HEK293 (cell line): Measurements from ENCODE around the gene UBL4A.

Source experiments
- CTCF ChIA-PET: fragments of 350-600 bp; formaldehyde crosslinking; extraction: SDS; loops from one replicate; lab custom pipeline; 2021; ENCODE audit warnings: antibody characterized with exemption; lab: Yijun Ruan, JAX
- POLR2A ChIA-PET: fragments of 300-600 bp; formaldehyde crosslinking; extraction: SDS; loops from one replicate; lab custom pipeline; 2020; ENCODE audit warnings: antibody characterized with exemption, inconsistent platforms; lab: Yijun Ruan, JAX
- H3K27ac ChIP-seq: fragments of 200-500 bp; sonication (Bioruptor generic); 2 replicates; pipeline ENCODE4 v1.5.1; 2014; ENCODE audit warnings: low read depth, low read length, control low read depth, inconsistent platforms; ENCODE audit errors: extremely low read depth
- H3K36me3 ChIP-seq, 2 experiments: fragments of 200-500 bp in 1 of 2; sonication (Bioruptor generic) in 1 of 2; 1 replicate in 1 of 2; 2 replicates in 1 of 2; pipeline ENCODE4 v1.5.1; 2014 to 2017; ENCODE audit warnings: inconsistent platforms in 2 of 2, low read length in 2 of 2; ENCODE audit not compliant: control insufficient read depth in 2 of 2, insufficient read depth in 1 of 2
- H3K4me1 ChIP-seq: fragments of 200-500 bp; sonication (Bioruptor generic); 2 replicates; pipeline ENCODE4 v1.5.1; 2014; ENCODE audit warnings: mild to moderate bottlenecking, low read length, inconsistent platforms; ENCODE audit not compliant: control insufficient read depth, insufficient read depth
- H3K4me3 ChIP-seq: 2 replicates; pipeline ENCODE4 v1.5.1; 2011; ENCODE audit warnings: low read depth, mild to moderate bottlenecking, control low read depth, low read length, moderate library complexity
- H3K9me3 ChIP-seq: fragments of 200-500 bp; sonication (Bioruptor generic); 2 replicates; pipeline ENCODE4 v1.5.1; 2014; ENCODE audit warnings: low read depth, low read length, inconsistent platforms; ENCODE audit not compliant: control insufficient read depth, insufficient read depth
- ATF2 ChIP-seq: fragments of 450-650 bp; formaldehyde crosslinking; IDR thresholded peaks from 2 replicates; pipeline ENCODE4 v1.5.1; 2016; ENCODE audit warnings: missing biosample characterization, missing genetic modification characterization, low read depth
- HOXC10 ChIP-seq: sonication (generic); formaldehyde crosslinking; IDR thresholded peaks from 2 replicates; pipeline ENCODE4 v1.8.1; 2023; ENCODE audit warnings: mild to moderate bottlenecking, missing genetic modification reagents
- IKZF3 ChIP-seq: fragments of 450-650 bp; IDR thresholded peaks from 2 replicates; pipeline ENCODE4 v1.5.0; 2018; ENCODE audit warnings: missing biosample characterization, mild to moderate bottlenecking, missing genetic modification characterization, moderate library complexity
- KLF10 ChIP-seq: fragments of 450-650 bp; IDR thresholded peaks from 2 replicates; pipeline ENCODE4 v1.5.1; 2018; ENCODE audit warnings: missing biosample characterization, mild to moderate bottlenecking, missing genetic modification characterization
- KLF9 ChIP-seq: fragments of 450-650 bp; formaldehyde crosslinking; IDR thresholded peaks from 2 replicates; pipeline ENCODE4 v1.5.1; 2016; ENCODE audit warnings: missing biosample characterization, missing genetic modification characterization, low read depth
- ZNF155 ChIP-seq: fragments of 450-650 bp; formaldehyde crosslinking; IDR thresholded peaks from 2 replicates; pipeline ENCODE4 v1.5.1; 2016; ENCODE audit warnings: missing biosample characterization, missing genetic modification characterization
- ZNF24 ChIP-seq: fragments of 450-650 bp; formaldehyde crosslinking; IDR thresholded peaks from 2 replicates; pipeline ENCODE4 v1.5.1; 2016; ENCODE audit warnings: missing biosample characterization, missing genetic modification characterization
- ZNF324 ChIP-seq: fragments of 450-650 bp; formaldehyde crosslinking; IDR thresholded peaks from 2 replicates; pipeline ENCODE4 v1.5.1; 2016; ENCODE audit warnings: missing biosample characterization, missing genetic modification characterization
- ZNF335 ChIP-seq: fragments of 450-650 bp; formaldehyde crosslinking; conservative IDR thresholded peaks from 2 replicates; pipeline ENCODE4 v1.5.1; 2016; ENCODE audit warnings: missing biosample characterization, missing genetic modification characterization
- ZNF341 ChIP-seq: fragments of 450-650 bp; formaldehyde crosslinking; IDR thresholded peaks from 2 replicates; pipeline ENCODE4; 2016; ENCODE audit warnings: low read depth, missing biosample characterization, missing genetic modification characterization
- ZNF544 ChIP-seq: fragments of 450-650 bp; formaldehyde crosslinking; IDR thresholded peaks from 2 replicates; pipeline ENCODE4 v1.5.0; 2017; ENCODE audit warnings: missing biosample characterization, missing genetic modification characterization
- ZNF747 ChIP-seq: fragments of 450-650 bp; formaldehyde crosslinking; IDR thresholded peaks from 2 replicates; pipeline ENCODE4 v1.5.1; 2016; ENCODE audit warnings: missing biosample characterization, missing genetic modification characterization
- TF ChIP-seq, protein P1 (sequence below): fragments of 450-650 bp; formaldehyde crosslinking; conservative IDR thresholded peaks from 2 replicates; pipeline ENCODE4 v1.5.1; 2016; ENCODE audit warnings: low read depth, missing biosample characterization, missing genetic modification characterization
- TF ChIP-seq, protein P2 (sequence below): fragments of 450-650 bp; formaldehyde crosslinking; IDR thresholded peaks from 2 replicates; pipeline ENCODE4 v1.5.1; 2016; ENCODE audit warnings: missing biosample characterization, missing genetic modification characterization
- TF ChIP-seq, protein P3 (sequence below): fragments of 450-650 bp; formaldehyde crosslinking; IDR thresholded peaks from 2 replicates; pipeline ENCODE4 v1.5.1; 2016; ENCODE audit warnings: missing biosample characterization, missing genetic modification characterization

The UBL4A gene

DNA sequence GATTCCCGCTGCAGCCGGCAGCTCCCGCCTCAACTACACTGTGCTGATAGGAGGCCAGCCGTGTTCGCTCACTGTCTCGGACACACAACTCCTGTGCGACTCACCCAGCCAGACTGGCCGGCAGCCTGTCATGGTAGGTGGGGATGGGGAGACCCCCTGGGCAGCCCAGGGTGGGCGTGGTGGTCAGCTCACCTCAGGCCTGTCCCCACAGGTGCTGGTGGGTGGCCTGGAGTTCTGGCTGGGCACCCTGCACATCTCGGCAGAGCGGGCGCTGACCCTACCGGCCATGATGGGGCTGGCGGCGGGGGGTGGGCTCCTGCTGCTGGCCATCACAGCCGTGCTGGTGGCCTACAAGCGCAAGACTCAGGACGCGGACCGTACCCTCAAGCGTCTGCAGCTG lies 18.9 kb downstream of the UBL4A start (continued):
- TF ChIP-seq, protein P1, sequence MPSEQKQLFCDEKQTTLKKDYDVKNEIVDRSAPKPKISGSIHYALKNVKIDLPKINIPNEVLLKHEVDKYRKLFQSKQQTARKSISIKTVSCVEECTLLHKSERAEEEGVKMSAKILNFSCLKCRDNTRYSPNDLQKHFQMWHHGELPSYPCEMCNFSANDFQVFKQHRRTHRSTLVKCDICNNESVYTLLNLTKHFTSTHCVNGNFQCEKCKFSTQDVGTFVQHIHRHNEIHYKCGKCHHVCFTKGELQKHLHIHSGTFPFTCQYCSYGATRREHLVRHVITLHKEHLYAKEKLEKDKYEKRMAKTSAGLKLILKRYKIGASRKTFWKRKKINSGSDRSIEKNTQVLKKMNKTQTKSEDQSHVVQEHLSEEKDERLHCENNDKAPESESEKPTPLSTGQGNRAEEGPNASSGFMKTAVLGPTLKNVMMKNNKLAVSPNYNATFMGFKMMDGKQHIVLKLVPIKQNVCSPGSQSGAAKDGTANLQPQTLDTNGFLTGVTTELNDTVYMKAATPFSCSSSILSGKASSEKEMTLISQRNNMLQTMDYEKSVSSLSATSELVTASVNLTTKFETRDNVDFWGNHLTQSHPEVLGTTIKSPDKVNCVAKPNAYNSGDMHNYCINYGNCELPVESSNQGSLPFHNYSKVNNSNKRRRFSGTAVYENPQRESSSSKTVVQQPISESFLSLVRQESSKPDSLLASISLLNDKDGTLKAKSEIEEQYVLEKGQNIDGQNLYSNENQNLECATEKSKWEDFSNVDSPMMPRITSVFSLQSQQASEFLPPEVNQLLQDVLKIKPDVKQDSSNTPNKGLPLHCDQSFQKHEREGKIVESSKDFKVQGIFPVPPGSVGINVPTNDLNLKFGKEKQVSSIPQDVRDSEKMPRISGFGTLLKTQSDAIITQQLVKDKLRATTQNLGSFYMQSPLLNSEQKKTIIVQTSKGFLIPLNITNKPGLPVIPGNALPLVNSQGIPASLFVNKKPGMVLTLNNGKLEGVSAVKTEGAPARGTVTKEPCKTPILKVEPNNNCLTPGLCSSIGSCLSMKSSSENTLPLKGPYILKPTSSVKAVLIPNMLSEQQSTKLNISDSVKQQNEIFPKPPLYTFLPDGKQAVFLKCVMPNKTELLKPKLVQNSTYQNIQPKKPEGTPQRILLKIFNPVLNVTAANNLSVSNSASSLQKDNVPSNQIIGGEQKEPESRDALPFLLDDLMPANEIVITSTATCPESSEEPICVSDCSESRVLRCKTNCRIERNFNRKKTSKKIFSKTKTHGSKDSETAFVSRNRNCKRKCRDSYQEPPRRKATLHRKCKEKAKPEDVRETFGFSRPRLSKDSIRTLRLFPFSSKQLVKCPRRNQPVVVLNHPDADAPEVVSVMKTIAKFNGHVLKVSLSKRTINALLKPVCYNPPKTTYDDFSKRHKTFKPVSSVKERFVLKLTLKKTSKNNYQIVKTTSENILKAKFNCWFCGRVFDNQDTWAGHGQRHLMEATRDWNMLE (tag by site-specific recombination) = no peak
- TF ChIP-seq ATF2 (tag by site-specific recombination) = no peak

DNA sequence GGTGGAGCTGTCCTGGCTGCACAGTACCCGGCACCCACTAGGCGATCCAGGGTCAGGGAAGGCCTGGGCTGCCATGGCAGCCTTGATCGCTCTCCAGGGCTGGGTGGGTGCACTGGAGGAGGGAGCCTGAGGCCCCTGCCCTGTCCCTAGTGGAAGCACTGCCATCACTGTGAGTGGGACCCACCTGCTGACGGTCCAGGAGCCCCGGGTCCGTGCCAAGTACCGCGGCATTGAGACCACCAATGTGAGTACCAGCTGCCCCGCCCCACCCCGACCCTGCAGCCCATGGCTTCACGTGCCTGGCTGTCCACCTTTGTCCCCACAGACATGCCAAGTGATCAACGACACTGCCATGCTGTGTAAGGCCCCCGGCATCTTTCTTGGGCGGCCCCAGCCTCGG lies 19.5 kb downstream of the UBL4A start:
- peaks cover 0 to 97% of the 10 kb centered on the region in 2 experiments; a peak in 1 of 3 replicates for H3K36me3 ChIP-seq
- ChIA-PET POLR2A (interaction anchor here (0.6 kb wide), 1 partner anchor 24 kb away, joined by 3 read pairs; no protein-coding TSS in a partner anchor), CTCF (no interaction called here)
- no peaks in the 10 kb centered on the region for H3K9me3 ChIP-seq
- no peak overlapping the region for H3K27ac ChIP-seq
- no peak overlapping the region for H3K4me3 ChIP-seq
- no peaks in the 10 kb centered on the region for H3K4me1 ChIP-seq
- no peak for TF ChIP-seq IKZF3 (tag by site-specific recombination)
- TF ChIP-seq ZNF24 (tag by site-specific recombination) = no peak
- no peak for TF ChIP-seq ZNF335 (tag by site-specific recombination)
- TF ChIP-seq ZNF324 (tag by site-specific recombination) = no peak
- TF ChIP-seq ZNF747 = no peak
- TF ChIP-seq KLF9 (tag by site-specific recombination) = no peak
- TF ChIP-seq, protein P2, sequence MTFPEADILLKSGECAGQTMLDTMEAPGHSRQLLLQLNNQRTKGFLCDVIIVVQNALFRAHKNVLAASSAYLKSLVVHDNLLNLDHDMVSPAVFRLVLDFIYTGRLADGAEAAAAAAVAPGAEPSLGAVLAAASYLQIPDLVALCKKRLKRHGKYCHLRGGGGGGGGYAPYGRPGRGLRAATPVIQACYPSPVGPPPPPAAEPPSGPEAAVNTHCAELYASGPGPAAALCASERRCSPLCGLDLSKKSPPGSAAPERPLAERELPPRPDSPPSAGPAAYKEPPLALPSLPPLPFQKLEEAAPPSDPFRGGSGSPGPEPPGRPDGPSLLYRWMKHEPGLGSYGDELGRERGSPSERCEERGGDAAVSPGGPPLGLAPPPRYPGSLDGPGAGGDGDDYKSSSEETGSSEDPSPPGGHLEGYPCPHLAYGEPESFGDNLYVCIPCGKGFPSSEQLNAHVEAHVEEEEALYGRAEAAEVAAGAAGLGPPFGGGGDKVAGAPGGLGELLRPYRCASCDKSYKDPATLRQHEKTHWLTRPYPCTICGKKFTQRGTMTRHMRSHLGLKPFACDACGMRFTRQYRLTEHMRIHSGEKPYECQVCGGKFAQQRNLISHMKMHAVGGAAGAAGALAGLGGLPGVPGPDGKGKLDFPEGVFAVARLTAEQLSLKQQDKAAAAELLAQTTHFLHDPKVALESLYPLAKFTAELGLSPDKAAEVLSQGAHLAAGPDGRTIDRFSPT = no peak
- TF ChIP-seq KLF10 (tag by site-specific recombination) = no peak
- TF ChIP-seq, all 188 proteins: peak for 0

DNA sequence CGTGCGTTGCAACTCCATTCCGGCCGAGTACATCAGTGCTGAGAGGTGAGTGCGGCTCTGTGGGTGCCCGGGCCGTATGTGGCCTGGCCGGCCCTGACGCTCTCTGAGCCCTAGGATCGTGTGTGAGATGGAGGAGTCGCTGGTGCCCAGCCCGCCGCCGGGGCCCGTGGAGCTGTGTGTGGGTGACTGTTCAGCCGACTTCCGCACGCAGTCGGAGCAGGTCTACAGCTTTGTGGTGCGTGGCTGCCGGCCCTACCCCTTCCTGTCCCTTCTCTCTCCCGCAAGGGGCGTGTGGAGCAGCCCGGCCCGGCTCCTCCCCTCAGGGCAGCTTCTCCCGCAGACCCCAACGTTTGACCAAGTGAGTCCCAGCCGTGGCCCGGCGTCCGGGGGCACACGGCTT lies 20.4 kb downstream of the UBL4A start:
- Histone ChIP-seq H3K36me3 (peaks cover 0 to 97% of the 10 kb centered on the region in 2 experiments; a peak in 1 of 3 replicates), H3K27ac (no peak overlapping the region), H3K4me3 (no peak overlapping the region), H3K9me3 (no peaks in the 10 kb centered on the region), H3K4me1 (no peaks in the 10 kb centered on the region)
- TF ChIP-seq, protein P3, sequence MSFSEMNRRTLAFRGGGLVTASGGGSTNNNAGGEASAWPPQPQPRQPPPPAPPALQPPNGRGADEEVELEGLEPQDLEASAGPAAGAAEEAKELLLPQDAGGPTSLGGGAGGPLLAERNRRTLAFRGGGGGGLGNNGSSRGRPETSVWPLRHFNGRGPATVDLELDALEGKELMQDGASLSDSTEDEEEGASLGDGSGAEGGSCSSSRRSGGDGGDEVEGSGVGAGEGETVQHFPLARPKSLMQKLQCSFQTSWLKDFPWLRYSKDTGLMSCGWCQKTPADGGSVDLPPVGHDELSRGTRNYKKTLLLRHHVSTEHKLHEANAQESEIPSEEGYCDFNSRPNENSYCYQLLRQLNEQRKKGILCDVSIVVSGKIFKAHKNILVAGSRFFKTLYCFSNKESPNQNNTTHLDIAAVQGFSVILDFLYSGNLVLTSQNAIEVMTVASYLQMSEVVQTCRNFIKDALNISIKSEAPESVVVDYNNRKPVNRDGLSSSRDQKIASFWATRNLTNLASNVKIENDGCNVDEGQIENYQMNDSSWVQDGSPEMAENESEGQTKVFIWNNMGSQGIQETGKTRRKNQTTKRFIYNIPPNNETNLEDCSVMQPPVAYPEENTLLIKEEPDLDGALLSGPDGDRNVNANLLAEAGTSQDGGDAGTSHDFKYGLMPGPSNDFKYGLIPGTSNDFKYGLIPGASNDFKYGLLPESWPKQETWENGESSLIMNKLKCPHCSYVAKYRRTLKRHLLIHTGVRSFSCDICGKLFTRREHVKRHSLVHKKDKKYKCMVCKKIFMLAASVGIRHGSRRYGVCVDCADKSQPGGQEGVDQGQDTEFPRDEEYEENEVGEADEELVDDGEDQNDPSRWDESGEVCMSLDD (tag by site-specific recombination) = no peak
- TF ChIP-seq ZNF544 (no peak), HOXC10 (no peak), ZNF341 (tag by site-specific recombination) (no peak), ZNF155 (tag by site-specific recombination) (no peak)
- ChIA-PET POLR2A (interaction anchor here (0.9 kb wide), 1 partner anchor 13 kb away, joined by 4 read pairs; no protein-coding TSS in a partner anchor), CTCF (no interaction called here)
